Activated CD4-positive, alpha-beta T cell treated with anti-CD3 and anti-CD28 coated beads, Interleukin-2, amount 10 ng/mL, durations not matched to agents 24 days and 14 days (primary cell): ENCODE data around the gene IST1. TPM values are rescaled to one million over a fixed set of nuclear protein-coding genes. Genes with fewer than 3 reads are reported as not detected.
"Not testable (repeated sequence)": the region's sequence is repeated elsewhere in the genome, so short reads cannot be mapped to it uniquely, and the experiment has no call there.

ENCODE experiments used
- DNase-seq: peaks from one replicate; pipeline ENCODE4 v3.0.0; 2022
- H3K27ac Mint-ChIP-seq: one replicate; pipeline ENCODE4 v1.8.0; 2022; ENCODE audit warnings: mild to moderate bottlenecking, mixed read lengths
- H3K27me3 Mint-ChIP-seq: one replicate; pipeline ENCODE4 v1.8.0; 2022; ENCODE audit warnings: mixed read lengths
- H3K36me3 Mint-ChIP-seq: one replicate; pipeline ENCODE4 v1.8.0; 2022; ENCODE audit warnings: low read depth, mild to moderate bottlenecking, mixed read lengths
- H3K4me1 Mint-ChIP-seq: one replicate; pipeline ENCODE4 v1.8.0; 2021; ENCODE audit warnings: mixed read lengths
- H3K4me3 Mint-ChIP-seq: one replicate; pipeline ENCODE4 v1.8.0; 2022; ENCODE audit warnings: mild to moderate bottlenecking, moderate library complexity, mixed read lengths
- H3K9me3 Mint-ChIP-seq: one replicate; pipeline ENCODE4 v1.8.0; 2021; ENCODE audit warnings: mixed read lengths
- intact Hi-C: fragments of 100-400 bp; cut with micrococcal nuclease; formaldehyde crosslinking; loops from one replicate; pipeline ENCODE4 v1.15.1; 2023
- total RNA-seq: library from RNA; stranded (reverse); gene quantifications from 2 replicates; pipeline ENCODE4 v1.2.3, GENCODE V29; 2022

Gene IST1
- total RNA-seq, 1 donor from 2014 or later, result 149 TPM

DNA sequence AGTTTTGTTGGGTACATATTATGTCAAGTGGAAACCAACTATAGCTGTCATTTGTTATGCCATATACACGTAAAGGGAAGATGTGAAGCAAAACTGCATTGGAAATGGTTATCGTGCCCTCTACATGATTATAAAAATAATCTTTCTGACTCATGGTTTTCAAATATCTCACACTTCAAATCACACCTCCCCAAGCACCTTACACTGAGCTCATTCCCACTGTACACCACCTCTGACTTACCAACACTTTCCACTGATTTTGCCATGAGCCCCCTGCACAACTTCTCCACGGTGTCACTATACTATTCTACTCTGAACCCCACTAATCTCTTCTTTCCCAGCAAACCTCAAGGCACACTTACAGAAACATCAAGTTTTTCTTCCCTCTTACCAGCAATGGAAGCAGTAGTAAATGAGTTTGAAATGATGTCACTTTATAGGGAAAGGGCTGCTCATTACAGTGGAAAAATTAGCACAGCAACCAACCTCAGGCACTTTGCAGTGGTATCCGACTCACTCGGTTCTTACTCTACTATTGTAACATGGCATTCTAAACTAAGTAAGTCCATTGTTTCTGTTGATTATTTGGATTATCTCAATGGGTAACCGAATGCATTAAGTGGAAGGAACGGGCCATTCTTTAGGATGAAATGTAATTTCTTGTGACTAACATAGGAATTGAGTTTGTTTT, 30.0 kb upstream of the IST1 start:
- Mint-ChIP-seq H3K27ac (peak overlapping the region; percentile 46), H3K4me3 (no peak overlapping the region), H3K27me3 (no peaks in the 10 kb centered on the region), H3K4me1 (peaks cover 6% of the 10 kb centered on the region), H3K9me3 (no peaks in the 10 kb centered on the region), H3K36me3 (peaks cover 23% of the 10 kb centered on the region)
- intact Hi-C loops, result no loop called here
- DNase-seq, result no peak

DNA sequence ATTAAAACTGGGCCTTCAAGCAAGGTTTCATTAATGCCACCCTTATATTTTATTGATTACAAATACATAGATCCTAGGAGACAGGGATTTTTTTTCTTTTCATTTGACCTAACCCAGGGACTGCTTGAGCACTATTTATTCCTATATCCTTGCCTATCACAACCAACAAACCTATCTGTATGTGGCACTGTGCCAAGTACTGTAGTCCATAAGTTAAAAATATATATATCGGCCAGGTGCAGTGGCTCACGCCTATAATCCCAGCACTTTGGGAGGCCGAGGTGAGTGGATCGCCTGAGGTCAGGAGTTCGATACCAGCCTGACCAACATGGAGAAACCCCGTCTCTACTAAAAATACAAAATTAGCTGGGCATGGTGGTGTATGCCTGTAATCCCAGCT, 28.2 kb upstream of the IST1 start:
- Mint-ChIP-seq H3K36me3 (peaks cover 23% of the 10 kb centered on the region), H3K4me1 (peaks cover 14% of the 10 kb centered on the region)
- DNase-seq, H3K4me3 Mint-ChIP-seq, H3K27me3 Mint-ChIP-seq, H3K9me3 Mint-ChIP-seq, intact Hi-C loops, H3K27ac Mint-ChIP-seq: not testable (repeated sequence)

DNA sequence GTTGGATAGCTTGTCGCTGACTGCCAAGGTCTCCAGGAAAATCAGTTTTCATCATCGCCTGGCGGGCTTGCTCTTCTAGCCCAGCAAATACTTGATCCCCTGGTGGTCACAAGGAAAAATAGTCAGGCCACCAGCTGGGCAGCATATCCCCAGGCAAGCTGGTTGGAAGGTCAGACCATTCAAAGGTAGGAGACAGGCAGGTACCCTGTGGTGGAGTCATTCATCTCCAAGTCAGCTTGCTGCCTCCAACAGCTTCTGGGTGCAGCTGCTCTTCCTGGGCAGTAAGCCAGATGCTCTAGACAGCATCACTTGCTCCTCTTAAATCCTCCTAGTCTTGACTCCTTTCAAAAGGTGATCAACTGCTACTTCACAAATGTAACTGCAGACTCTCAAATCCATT, 27.4 kb upstream of the IST1 start:
- intact Hi-C loops, result no loop called here
- Mint-ChIP-seq H3K27ac (no peak overlapping the region), H3K36me3 (peaks cover 23% of the 10 kb centered on the region), H3K9me3 (no peaks in the 10 kb centered on the region), H3K27me3 (no peaks in the 10 kb centered on the region), H3K4me1 (peaks cover 16% of the 10 kb centered on the region), H3K4me3 (no peak overlapping the region)
- no peak for DNase-seq

DNA sequence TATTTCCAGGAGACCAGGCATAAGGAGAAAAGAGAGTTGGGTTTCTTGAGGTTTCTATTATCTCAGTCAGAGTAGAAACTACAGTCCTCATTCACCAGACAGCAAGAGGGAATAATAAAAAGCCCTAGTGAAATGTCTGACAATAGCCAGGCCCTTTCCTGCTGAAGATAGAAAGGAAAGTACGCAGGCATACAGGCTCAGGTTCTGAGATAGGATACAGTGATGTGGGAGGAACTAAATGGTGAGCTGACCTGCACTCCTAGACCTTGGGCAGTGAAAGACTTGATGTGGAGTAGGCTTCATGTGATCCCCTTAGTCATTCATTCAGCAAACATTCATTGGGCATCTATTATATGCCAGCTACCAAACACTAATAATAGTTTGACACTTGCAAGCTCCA, 26.2 kb upstream of the IST1 start:
- Mint-ChIP-seq H3K4me3 (no peak overlapping the region), H3K4me1 (peaks cover 20% of the 10 kb centered on the region), H3K27me3 (no peaks in the 10 kb centered on the region), H3K36me3 (peaks cover 19% of the 10 kb centered on the region), H3K9me3 (no peaks in the 10 kb centered on the region), H3K27ac (no peak overlapping the region)
- DNase-seq, result no peak
- intact Hi-C loops, result no loop called here

DNA sequence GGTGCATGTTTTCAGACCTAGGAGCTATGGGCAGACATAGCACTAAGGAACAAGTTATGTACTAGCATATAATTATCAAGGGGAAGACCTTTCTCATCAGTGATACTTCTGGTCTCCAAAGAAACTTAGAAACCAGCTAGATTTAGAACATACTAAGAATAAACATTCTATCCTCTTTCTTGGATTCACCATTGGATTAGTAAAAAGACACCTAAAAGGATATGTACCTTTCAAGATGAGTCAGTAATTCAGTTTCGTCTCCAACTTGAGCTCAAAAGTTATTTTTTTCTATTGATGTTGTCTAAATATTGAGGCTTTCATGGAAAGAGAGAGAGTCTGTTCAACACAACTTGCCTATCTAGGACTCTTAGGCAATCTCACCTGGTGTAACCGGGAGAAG, 24.5 kb upstream of the IST1 start:
- DNase-seq, result no peak
- no peaks in the 10 kb centered on the region for H3K27me3 Mint-ChIP-seq
- intact Hi-C loops, result loop anchor here (2.0 kb wide), 1 partner anchor 28 kb away; no protein-coding TSS in a partner anchor
- H3K36me3 Mint-ChIP-seq, result peaks cover 16% of the 10 kb centered on the region
- H3K4me1 Mint-ChIP-seq, result peaks cover 17% of the 10 kb centered on the region
- H3K4me3 Mint-ChIP-seq, result no peak overlapping the region
- H3K27ac Mint-ChIP-seq, result no peak overlapping the region
- no peaks in the 10 kb centered on the region for H3K9me3 Mint-ChIP-seq

DNA sequence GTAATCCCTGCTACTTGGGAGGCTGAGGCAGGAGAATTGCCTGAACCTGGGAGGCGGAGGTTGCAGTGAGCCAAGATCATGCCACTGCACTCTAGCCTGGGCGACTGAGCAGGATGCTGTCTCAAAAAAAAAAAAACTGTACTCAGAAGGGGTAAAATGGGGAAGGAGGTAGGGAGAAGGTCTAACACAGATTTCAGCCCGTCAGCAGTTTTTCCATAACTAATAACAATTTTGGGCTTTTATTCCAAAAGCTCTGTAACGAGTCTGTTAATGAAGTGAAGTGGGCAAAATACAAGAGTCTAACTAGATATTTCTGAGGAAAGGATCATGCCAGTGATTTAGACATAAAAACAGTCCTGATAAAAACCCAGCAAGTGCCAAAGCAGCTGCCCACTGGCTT, 22.1 kb upstream of the IST1 start:
- Mint-ChIP-seq H3K27ac (peak overlapping the region; percentile 60), H3K27me3 (no peaks in the 10 kb centered on the region), H3K9me3 (no peaks in the 10 kb centered on the region), H3K4me3 (peak overlapping the region; percentile 65), H3K4me1 (peaks cover 17% of the 10 kb centered on the region), H3K36me3 (peaks cover 13% of the 10 kb centered on the region)
- intact Hi-C loops, result no loop called here
- no peak for DNase-seq

DNA sequence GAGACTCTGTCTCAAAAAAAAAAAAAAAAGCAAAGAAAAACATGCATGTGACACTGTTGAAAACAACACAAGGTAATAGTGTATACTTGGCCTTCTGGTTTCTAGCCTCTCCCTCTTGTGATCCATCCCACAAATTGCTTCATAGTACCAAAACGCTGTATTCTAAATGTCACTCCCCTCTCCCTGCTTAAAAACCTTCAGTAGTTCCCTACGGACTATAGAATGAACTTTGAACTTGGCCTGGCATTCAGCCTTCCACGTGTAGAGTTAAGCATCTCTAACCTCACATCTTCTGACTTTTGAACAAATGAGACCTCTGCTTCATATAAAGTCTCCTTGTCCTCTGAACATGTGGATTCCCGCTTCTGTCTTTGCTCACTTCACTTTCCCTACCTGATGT, 16.4 kb upstream of the IST1 start:
- H3K4me3 Mint-ChIP-seq, result no peak overlapping the region
- H3K36me3 Mint-ChIP-seq, result peaks cover 22% of the 10 kb centered on the region
- H3K9me3 Mint-ChIP-seq, result no peaks in the 10 kb centered on the region
- H3K4me1 Mint-ChIP-seq, result peaks cover 29% of the 10 kb centered on the region
- intact Hi-C loops, result no loop called here
- no peak overlapping the region for H3K27ac Mint-ChIP-seq
- DNase-seq, result no peak
- H3K27me3 Mint-ChIP-seq, result no peaks in the 10 kb centered on the region

DNA sequence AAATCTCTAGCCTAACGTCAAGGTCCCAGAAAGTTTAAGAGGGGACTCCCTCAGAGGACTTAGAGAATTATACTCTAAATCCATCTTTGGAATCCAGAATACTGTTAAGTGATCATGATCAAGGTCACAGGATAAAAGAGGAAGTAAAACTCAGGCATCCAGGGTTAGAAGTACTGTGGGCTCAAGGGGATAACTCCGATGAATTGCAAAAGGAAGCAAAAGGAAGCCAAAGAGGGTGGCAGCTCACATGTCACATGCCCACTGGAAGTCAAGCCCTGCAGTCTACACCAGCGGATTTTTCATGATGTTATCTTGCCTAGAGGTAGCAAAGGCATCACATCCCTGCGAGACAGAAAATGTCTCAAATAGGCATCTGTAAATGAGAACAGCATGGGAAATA, 15.2 kb upstream of the IST1 start:
- intact Hi-C loops, result loop anchor here (2.0 to 10.0 kb wide), 3 partner anchors 15 to 315 kb away; partner anchors contain the start of genes IST1 and PHLPP2
- peaks cover 20% of the 10 kb centered on the region for H3K36me3 Mint-ChIP-seq
- no peak overlapping the region for H3K4me3 Mint-ChIP-seq
- peaks cover 3% of the 10 kb centered on the region for H3K27me3 Mint-ChIP-seq
- no peaks in the 10 kb centered on the region for H3K9me3 Mint-ChIP-seq
- peaks cover 35% of the 10 kb centered on the region for H3K4me1 Mint-ChIP-seq
- no peak for DNase-seq
- no peak overlapping the region for H3K27ac Mint-ChIP-seq

DNA sequence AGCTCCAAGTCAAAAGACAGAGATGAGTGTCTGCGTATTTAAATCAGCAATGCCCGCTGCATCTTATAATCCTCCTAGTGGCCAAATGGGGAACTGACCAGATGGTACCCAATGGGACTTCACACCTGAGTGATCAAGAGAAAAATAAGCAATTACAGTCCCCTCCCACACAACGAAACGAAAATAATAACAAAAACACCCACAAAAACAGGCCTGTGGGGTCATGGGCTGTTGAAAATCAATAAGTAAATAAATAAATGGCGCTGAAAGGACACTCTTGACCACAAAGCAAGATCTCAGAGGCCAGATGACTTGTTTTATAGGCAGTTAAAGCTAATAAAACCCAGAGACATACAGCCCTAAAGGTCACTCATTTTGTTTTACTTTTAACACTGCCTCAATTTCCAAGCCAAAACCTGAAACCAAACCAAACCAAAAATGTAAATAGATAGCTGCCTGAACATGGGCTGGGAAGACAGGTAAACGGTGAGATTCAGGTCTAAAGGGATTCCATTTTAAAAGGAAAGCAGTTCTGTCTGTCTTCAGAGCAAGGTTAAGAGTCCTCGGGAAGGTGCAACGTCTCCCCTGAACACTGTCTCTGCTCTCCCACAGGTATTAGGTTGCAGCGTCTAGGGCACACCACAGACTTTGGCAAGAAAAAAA, 12.7 kb upstream of the IST1 start:
- Mint-ChIP-seq H3K27me3 (peaks cover 13% of the 10 kb centered on the region), H3K4me3 (peak overlapping the region; percentile 75), H3K27ac (peak overlapping the region; percentile 64), H3K9me3 (no peaks in the 10 kb centered on the region), H3K36me3 (peaks cover 16% of the 10 kb centered on the region), H3K4me1 (peaks cover 39% of the 10 kb centered on the region)
- DNase-seq, result peak; percentile 95
- intact Hi-C loops, result loop anchor here (1.0 to 10.0 kb wide), 4 partner anchors 64 to 318 kb away; partner anchors contain the start of gene PHLPP2

DNA sequence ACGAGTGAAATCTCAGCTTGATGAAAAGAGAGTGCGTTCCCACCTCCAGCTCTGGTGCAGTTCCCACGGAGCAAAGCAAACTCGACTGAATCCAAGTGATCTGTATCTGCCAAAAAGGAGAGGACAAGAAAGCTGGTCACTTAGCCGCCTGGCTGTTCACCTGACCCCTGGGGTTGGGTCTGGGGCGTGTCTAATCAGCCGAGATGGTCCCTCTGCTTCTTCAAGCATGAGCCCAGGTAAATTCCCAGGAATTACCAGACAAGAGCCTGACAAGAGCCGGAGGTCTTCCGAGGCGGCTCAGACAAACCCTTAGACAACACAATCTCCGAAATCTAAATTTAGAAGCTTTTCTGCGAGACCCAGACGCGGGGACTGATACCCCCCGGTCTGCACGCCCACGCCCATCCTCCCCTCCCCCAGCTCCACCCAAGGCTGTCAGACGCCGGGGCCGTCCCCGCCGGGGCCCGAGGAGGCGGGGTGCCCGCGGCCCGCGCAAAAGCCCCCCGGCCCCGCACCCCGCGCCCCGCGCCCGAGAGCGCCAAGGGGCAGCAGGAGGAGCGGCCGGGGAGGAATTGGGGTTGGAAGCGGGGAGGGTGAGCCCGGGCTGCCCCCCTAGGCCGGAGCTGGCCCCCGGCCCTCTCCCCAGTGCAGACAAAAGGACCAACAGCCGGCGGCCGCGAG, 12.0 kb upstream of the IST1 start:
- peaks cover 16% of the 10 kb centered on the region for H3K36me3 Mint-ChIP-seq
- intact Hi-C loops, result loop anchor here (2.0 to 10.0 kb wide), 3 partner anchors 65 to 319 kb away; partner anchors contain the start of gene PHLPP2
- peak overlapping the region; percentile 64 for H3K27ac Mint-ChIP-seq
- peaks cover 39% of the 10 kb centered on the region for H3K4me1 Mint-ChIP-seq
- peak overlapping the region; percentile 75 for H3K4me3 Mint-ChIP-seq
- DNase-seq, result peak; percentile 81
- peaks cover 13% of the 10 kb centered on the region for H3K27me3 Mint-ChIP-seq
- H3K9me3 Mint-ChIP-seq, result no peaks in the 10 kb centered on the region

DNA sequence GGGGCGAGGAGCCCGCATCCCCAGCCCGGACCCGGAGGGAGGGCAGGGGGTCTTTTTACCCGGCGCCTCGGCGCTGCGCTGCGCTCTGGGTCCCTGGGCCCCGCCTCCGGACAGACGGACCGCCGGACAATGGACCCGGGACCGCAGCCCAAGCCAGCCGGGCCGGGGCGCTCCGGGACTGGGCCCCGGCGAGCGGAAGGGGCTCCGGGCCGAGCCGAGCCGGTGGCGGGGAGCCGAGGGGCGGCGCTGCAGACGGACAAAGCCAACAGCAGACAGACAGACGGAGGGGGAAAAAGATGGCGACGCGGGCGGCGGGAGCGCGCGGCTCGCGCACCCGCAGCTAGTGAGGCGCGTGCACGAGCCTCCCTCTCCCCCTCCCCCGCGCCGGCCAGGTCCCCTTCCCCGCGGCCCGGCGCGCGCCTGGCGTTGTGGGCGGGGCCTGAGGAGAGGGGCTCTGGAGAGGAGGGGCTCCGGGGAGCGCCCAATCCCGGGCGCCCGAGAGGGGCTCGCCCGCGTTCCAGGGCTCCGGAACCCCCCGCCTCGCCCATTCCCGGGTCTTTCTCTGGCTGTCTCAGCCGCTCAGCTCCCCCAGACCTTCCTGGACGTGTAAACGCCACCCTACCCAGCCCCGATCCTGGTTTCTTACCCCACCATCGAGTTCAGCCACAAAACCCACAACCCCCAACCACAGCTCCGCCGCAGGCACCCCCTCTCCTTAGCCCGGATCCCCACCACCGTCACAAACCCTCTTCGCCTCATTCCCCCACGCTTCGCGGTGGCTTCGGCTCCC, 11.3 kb upstream of the IST1 start, which contains the start of gene ZNF821:
TSS of gene ZNF821 (minus strand) at position 334 of the 790 bp plus-strand sequence. CDS start 4,236 bp downstream, outside the sequence.
- Mint-ChIP-seq H3K36me3 (peaks cover 12% of the 10 kb centered on the region), H3K4me1 (peaks cover 39% of the 10 kb centered on the region), H3K9me3 (no peaks in the 10 kb centered on the region), H3K27ac (peak within 1 kb of the TSS; percentile 90), H3K4me3 (peak within 1 kb of the TSS; percentile 93), H3K27me3 (peaks cover 13% of the 10 kb centered on the region)
- intact Hi-C loops, result loop anchor here (1.0 to 10.0 kb wide), 5 partner anchors 11 to 319 kb away; partner anchors contain the start of genes DHODH, IST1 and PHLPP2
- DNase-seq, result peak; percentile 92

DNA sequence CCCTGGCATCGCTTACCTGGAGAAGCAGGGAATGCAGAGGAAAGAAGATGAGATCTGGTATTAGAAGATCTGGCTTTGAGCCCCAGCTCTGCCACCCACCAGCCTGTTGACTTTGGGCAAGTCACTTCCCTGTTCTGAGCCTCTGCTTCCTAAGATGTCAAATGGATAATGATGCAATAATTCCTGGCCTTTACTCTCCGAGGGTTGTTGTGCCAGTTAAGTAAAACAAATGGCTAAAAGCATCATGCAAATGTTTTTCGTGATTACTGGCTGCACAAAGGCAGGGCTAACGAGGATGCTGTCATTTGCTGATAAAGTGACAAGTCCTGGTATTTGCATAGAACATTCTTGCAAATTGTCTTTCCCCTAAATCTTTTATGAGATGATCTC, 10.1 kb upstream of the IST1 start:
- H3K27me3 Mint-ChIP-seq, result peaks cover 14% of the 10 kb centered on the region
- H3K4me1 Mint-ChIP-seq, result peaks cover 33% of the 10 kb centered on the region
- no peaks in the 10 kb centered on the region for H3K9me3 Mint-ChIP-seq
- peak overlapping the region; percentile 93 for H3K4me3 Mint-ChIP-seq
- peaks cover under 1% of the 10 kb centered on the region for H3K36me3 Mint-ChIP-seq
- peak overlapping the region; percentile 69 for H3K27ac Mint-ChIP-seq
- intact Hi-C loops, result loop anchor here (2.0 to 10.0 kb wide), 2 partner anchors 124 to 320 kb away; partner anchors contain the start of gene DHODH
- DNase-seq, result no peak

DNA sequence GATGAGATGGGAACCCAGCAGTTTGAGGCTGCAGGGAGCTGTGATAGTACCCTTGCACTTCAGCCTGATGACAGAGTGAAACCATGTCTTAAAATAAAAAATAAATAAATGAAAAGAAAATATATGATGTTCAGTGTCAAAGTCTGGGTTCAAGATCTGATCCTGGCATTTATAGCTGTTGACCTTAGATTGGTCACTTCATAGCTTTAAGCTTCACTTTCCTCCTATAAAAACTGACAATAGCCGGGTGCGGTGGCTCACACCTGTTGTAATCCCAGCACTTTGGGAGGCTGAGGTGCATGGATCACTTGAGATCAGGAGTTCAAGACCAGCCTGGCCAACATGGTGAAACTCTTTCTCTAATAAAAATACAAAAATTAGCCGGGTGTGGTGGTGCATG, 6.2 kb upstream of the IST1 start:
- no peak for DNase-seq
- no peak overlapping the region for H3K4me3 Mint-ChIP-seq
- no peaks in the 10 kb centered on the region for H3K9me3 Mint-ChIP-seq
- no peak overlapping the region for H3K27ac Mint-ChIP-seq
- peaks cover 14% of the 10 kb centered on the region for H3K4me1 Mint-ChIP-seq
- intact Hi-C loops, result loop anchor here (10.0 kb wide), 1 partner anchor 324 kb away; no protein-coding TSS in a partner anchor
- H3K27me3 Mint-ChIP-seq, result peaks cover 14% of the 10 kb centered on the region
- no peaks in the 10 kb centered on the region for H3K36me3 Mint-ChIP-seq
